ENCODE results near the gene SLC38A3.

DNA sequence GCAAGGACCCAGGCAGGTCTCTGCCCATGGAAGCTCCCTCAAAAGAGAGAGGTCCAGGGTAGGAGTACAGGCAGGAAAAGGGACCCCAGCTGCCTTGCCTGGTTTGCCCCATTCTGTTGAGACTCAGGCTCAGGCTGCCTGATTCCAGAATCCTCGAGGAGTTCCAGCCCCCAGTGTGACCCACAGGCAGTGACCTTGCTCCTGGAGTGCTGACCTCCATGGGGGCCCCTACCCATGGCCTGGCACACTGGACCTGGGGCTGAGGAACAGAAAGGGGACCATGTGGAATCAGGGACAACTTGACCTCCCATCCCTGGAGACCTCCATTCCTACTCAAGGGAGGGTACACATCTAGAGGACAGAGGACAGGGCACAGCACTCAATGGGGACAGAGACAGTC lies 60.5 kb downstream of the SLC38A3 start:
- TF ChIP-seq, protein P1, sequence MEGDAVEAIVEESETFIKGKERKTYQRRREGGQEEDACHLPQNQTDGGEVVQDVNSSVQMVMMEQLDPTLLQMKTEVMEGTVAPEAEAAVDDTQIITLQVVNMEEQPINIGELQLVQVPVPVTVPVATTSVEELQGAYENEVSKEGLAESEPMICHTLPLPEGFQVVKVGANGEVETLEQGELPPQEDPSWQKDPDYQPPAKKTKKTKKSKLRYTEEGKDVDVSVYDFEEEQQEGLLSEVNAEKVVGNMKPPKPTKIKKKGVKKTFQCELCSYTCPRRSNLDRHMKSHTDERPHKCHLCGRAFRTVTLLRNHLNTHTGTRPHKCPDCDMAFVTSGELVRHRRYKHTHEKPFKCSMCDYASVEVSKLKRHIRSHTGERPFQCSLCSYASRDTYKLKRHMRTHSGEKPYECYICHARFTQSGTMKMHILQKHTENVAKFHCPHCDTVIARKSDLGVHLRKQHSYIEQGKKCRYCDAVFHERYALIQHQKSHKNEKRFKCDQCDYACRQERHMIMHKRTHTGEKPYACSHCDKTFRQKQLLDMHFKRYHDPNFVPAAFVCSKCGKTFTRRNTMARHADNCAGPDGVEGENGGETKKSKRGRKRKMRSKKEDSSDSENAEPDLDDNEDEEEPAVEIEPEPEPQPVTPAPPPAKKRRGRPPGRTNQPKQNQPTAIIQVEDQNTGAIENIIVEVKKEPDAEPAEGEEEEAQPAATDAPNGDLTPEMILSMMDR (IDR thresholded peaks at IDR 0.05; ENCODE audit: control extremely low read depth in 1 of 3, insufficient read depth in 1 of 3, low read depth in 1 of 3, low read length in 3 of 3) = no peak
- TF ChIP-seq POLR2A (IDR thresholded peaks at IDR 0.05; ENCODE audit: control extremely low read depth in 1 of 2, low read depth in 2 of 2, low read length in 2 of 2) = no peak
- TF ChIP-seq SIN3A (conservative IDR thresholded peaks at IDR 0.05 in 1 of 2, IDR thresholded peaks at IDR 0.05 in 1 of 2; ENCODE audit: low read depth in 1 of 2, low read length in 2 of 2) = no peak
- no peak for TF ChIP-seq TAF1 (IDR thresholded peaks at IDR 0.05; ENCODE audit: low read depth, low read length)
- TF ChIP-seq, protein P2, sequence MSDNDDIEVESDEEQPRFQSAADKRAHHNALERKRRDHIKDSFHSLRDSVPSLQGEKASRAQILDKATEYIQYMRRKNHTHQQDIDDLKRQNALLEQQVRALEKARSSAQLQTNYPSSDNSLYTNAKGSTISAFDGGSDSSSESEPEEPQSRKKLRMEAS (IDR thresholded peaks at IDR 0.05) = no peak
- no peak for TF ChIP-seq EP300 (IDR thresholded peaks at IDR 0.05; ENCODE audit: borderline replicate concordance in 1 of 2, low read depth in 2 of 2, low read length in 2 of 2)

Data from H1 (cell line).